GM12878 (cell line): ENCODE measurements around the gene IQUB. TPM values are rescaled to one million over a fixed set of nuclear protein-coding genes. Genes with fewer than 3 reads are reported as not detected.

Experiments used
- ATAC-seq: fragments of 200-7000 bp; cut with Tn5 transposase; 3 replicates; pipeline ENCODE4 v1.9.1; 2020; ENCODE audit warnings: mild to moderate bottlenecking, moderate library complexity
- BruUV-seq: library from RNA; stranded (reverse); fragments of 400-500 nt; replicated peaks from 2 replicates; lab custom pipeline; 2021; lab: Mats Ljungman, UMichigan
- CTCF ChIA-PET: fragments of 300-600 bp; sonication (Branson Sonifier 250); formaldehyde crosslinking; extraction: SDS; loops from one replicate; lab custom pipeline; 2021; ENCODE audit warnings: inconsistent platforms; lab: Yijun Ruan, JAX
- POLR2A ChIA-PET: fragments of 350-600 bp; formaldehyde crosslinking; extraction: SDS; loops from one replicate; lab custom pipeline; 2021; ENCODE audit warnings: inconsistent platforms; lab: Charles Lee
- RAD21 ChIA-PET: fragments of 300-600 bp; sonication (Branson Sonifier 250); formaldehyde crosslinking; loops from one replicate; lab custom pipeline; 2023; ENCODE audit warnings: antibody characterized with exemption; ENCODE audit not compliant: unreplicated experiment; lab: Charles Lee
- SMC1A ChIA-PET: fragments of 300-600 bp; sonication (Branson Sonifier 250); formaldehyde crosslinking; loops from one replicate; lab custom pipeline; 2023; ENCODE audit not compliant: unreplicated experiment, uncharacterized antibody; lab: Charles Lee
- DNase-seq: peaks from one replicate; pipeline ENCODE4 v3.0.0-alpha.2; 2011; ENCODE audit warnings: low read depth, low spot score
- FAIRE-seq: peaks from 3 replicates; lab custom pipeline; 2011; peaks lifted over from hg19 to GRCh38; lab: Jason Lieb, UNC
- H2AFZ ChIP-seq: 2 replicates; pipeline ENCODE4 v1.6.0; 2011; ENCODE audit warnings: low read depth, low read length, control low read depth; ENCODE audit not compliant: control insufficient read depth
- H3K27ac ChIP-seq: 2 replicates; pipeline ENCODE4 v1.5.1; 2011; ENCODE audit warnings: control low read depth; ENCODE audit not compliant: control insufficient read depth, insufficient read depth
- H3K27me3 ChIP-seq, 2 experiments: replicated peaks in 1 of 2; 2 replicates each; pipeline versions ENCODE4 v1.6.0 to v1.6.1; 2011; ENCODE audit warnings: low read length in 1 of 2; ENCODE audit not compliant: control insufficient read depth in 2 of 2, insufficient read depth in 2 of 2
- H3K36me3 ChIP-seq, 2 experiments: 2 replicates each; pipeline ENCODE4 v1.5.1; 2011; ENCODE audit warnings: low read length in 1 of 2; ENCODE audit not compliant: control insufficient read depth in 2 of 2, insufficient read depth in 2 of 2
- H3K4me1 ChIP-seq: 2 replicates; pipeline ENCODE4 v1.6.1; 2011; ENCODE audit warnings: mild to moderate bottlenecking, low read length, moderate library complexity, mixed read lengths; ENCODE audit not compliant: control insufficient read depth, insufficient read depth
- H3K4me2 ChIP-seq: 2 replicates; pipeline ENCODE4 v1.6.0; 2011; ENCODE audit warnings: control low read depth; ENCODE audit not compliant: control insufficient read depth, insufficient read depth
- H3K4me3 ChIP-seq: fragments of 200-600 bp; sonication (generic); 2 replicates; pipeline ENCODE4 v1.5.1; 2016
- H3K79me2 ChIP-seq: 2 replicates; pipeline ENCODE4 v1.6.0; 2011; ENCODE audit warnings: low read length; ENCODE audit not compliant: control insufficient read depth, insufficient read depth
- H3K9ac ChIP-seq: 2 replicates; pipeline ENCODE4 v1.8.0; 2011; ENCODE audit warnings: low read length, control low read depth, mixed read lengths; ENCODE audit not compliant: control insufficient read depth, insufficient read depth
- H3K9me3 ChIP-seq: replicated peaks from 3 replicates; pipeline ENCODE4 v1.5.1; 2011; ENCODE audit warnings: mild to moderate bottlenecking, low read length; ENCODE audit not compliant: control insufficient read depth, insufficient read depth
- H4K20me1 ChIP-seq: 2 replicates; pipeline ENCODE4 v1.6.0; 2011; ENCODE audit not compliant: control insufficient read depth, insufficient read depth
- ATF3 ChIP-seq: IDR thresholded peaks from 2 replicates; pipeline ENCODE4 v1.6.1; 2011; ENCODE audit warnings: low read depth, mild to moderate bottlenecking, low read length, moderate library complexity, borderline replicate concordance; ENCODE audit errors: extremely low read depth
- BRCA1 ChIP-seq: IDR thresholded peaks from 2 replicates; pipeline ENCODE4 v1.6.1; 2011; ENCODE audit warnings: low read depth, low read length, improper control_type of control experiment
- CHD4 ChIP-seq: fragments of 200-600 bp; sonication (generic); IDR thresholded peaks from 2 replicates; pipeline ENCODE4 v1.6.1; 2016; ENCODE audit warnings: mild to moderate bottlenecking
- CUX1 ChIP-seq: IDR thresholded peaks from 2 replicates; pipeline ENCODE4 v1.6.1; 2012; ENCODE audit warnings: improper control_type of control experiment, low read depth, low read length; ENCODE audit not compliant: insufficient replicate concordance
- EED ChIP-seq: sonication (generic); IDR thresholded peaks from 2 replicates; pipeline ENCODE4 v1.6.1; 2016; ENCODE audit warnings: antibody characterized with exemption, low read depth
- HDAC2 ChIP-seq: fragments of 200-600 bp; sonication (generic); IDR thresholded peaks from 2 replicates; pipeline ENCODE4 v1.6.1; 2017
- IRF4 ChIP-seq: IDR thresholded peaks from 2 replicates; pipeline ENCODE4 v1.6.1; 2011; ENCODE audit warnings: low read depth, low read length
- MXI1 ChIP-seq: fragments of 150-350 bp; IDR thresholded peaks from 2 replicates; pipeline ENCODE4 v1.6.1; 2011; ENCODE audit warnings: low read depth, mild to moderate bottlenecking, inconsistent platforms, low read length, improper control_type of control experiment
- SUZ12 ChIP-seq: fragments of 200-600 bp; sonication (generic); IDR thresholded peaks from one replicate; pipeline ENCODE4 v1.6.1; 2018; ENCODE audit warnings: antibody characterized with exemption, mild to moderate bottlenecking; ENCODE audit not compliant: unreplicated experiment
- in situ Hi-C: fragments of 300-500 bp; cut with MboI; formaldehyde crosslinking; loops from 9 replicates; pipeline ENCODE4 v1.14.3; 2018; ENCODE audit warnings: mixed read lengths
- intact Hi-C: fragments of 100-400 bp; cut with micrococcal nuclease; formaldehyde crosslinking; loops from one replicate; pipeline ENCODE4 v1.14.2; 2022; ENCODE audit not compliant: unreplicated experiment
- polyA plus RNA-seq, 11 experiments: library from polyadenylated mRNA; depleted of rRNA in 4 of 11; unstranded in 6 of 11; stranded (reverse) in 5 of 11; fragments of >200 nt; fragmentation: Nextera tagmentation in 4 of 11; fragmentation: Illumina TruSeq in 1 of 11; extraction: Ambion mirVana in 4 of 11; extraction: Trizol in 1 of 11; gene quantifications; 1 replicate in 1 of 11; 2 replicates in 10 of 11; pipeline versions ENCODE4 v1.2.1 to v1.2.3, GENCODE V29; 2011 to 2016; ENCODE audit warnings: inconsistent platforms in 2 of 11, missing spikeins in 2 of 11, low read depth in 1 of 11
- total RNA-seq, 4 experiments: library from RNA; depleted of rRNA in 3 of 4; stranded (reverse); fragments of >200 nt in 3 of 4; fragmentation: Illumina TruSeq in 1 of 4; extraction: Trizol in 1 of 4; gene quantifications; 2 replicates each; pipeline versions ENCODE4 v1.2.1 to v1.2.3, GENCODE V29; 2013 to 2021
- TF ChIP-seq, protein P1 (sequence below): fragments of 450-650 bp; conservative IDR thresholded peaks from 2 replicates; pipeline ENCODE4 v1.6.1; 2017; ENCODE audit warnings: mild to moderate bottlenecking, moderate library complexity

The IQUB gene
- total and polyA plus RNA-seq, 10 of the 15 experiments (the other 5 are each of a cell fraction or from before 2014, with no cell fraction given) = 0.04 to 0.08 TPM; not detected in 8

GRCh38 chr7:123555484-123555883 lies 21.1 kb upstream of the IQUB start:
- CTCF ChIA-PET = interaction anchor here (3.0 kb wide), 1 partner anchor 20 kb away, joined by 10 read pairs; no protein-coding TSS in a partner anchor
- no TSS peak for BruUV-seq
- H3K79me2 ChIP-seq = peaks cover 15% of the 10 kb centered on the region
- H3K27ac ChIP-seq = no peak overlapping the region
- H3K4me2 ChIP-seq = no peak overlapping the region
- SMC1A ChIA-PET = no interaction called here
- H3K4me3 ChIP-seq = 0 out of 2 replicates have a peak overlapping the region, but pooled peaks have one; percentile 90
- H4K20me1 ChIP-seq = no peaks in the 10 kb centered on the region
- DNase-seq (no peak), FAIRE-seq (no peak), ATAC-seq (no peak)
- peaks cover 1 to 4% of the 10 kb centered on the region in 2 experiments; a peak in 3 of 4 replicates for H3K36me3 ChIP-seq
- POLR2A ChIA-PET = interaction anchor here (1.1 kb wide), 1 partner anchor 17 kb away, joined by 3 read pairs; no protein-coding TSS in a partner anchor
- no peak overlapping the region for H3K9ac ChIP-seq
- H3K4me1 ChIP-seq = no peaks in the 10 kb centered on the region
- no peak for TF ChIP-seq HDAC2
- TF ChIP-seq ATF3 = no peak
- TF ChIP-seq BRCA1 = no peak
- no peak for TF ChIP-seq SUZ12
- TF ChIP-seq MXI1 = no peak
- TF ChIP-seq, protein P1, sequence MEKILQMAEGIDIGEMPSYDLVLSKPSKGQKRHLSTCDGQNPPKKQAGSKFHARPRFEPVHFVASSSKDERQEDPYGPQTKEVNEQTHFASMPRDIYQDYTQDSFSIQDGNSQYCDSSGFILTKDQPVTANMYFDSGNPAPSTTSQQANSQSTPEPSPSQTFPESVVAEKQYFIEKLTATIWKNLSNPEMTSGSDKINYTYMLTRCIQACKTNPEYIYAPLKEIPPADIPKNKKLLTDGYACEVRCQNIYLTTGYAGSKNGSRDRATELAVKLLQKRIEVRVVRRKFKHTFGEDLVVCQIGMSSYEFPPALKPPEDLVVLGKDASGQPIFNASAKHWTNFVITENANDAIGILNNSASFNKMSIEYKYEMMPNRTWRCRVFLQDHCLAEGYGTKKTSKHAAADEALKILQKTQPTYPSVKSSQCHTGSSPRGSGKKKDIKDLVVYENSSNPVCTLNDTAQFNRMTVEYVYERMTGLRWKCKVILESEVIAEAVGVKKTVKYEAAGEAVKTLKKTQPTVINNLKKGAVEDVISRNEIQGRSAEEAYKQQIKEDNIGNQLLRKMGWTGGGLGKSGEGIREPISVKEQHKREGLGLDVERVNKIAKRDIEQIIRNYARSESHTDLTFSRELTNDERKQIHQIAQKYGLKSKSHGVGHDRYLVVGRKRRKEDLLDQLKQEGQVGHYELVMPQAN = no peak
- TF ChIP-seq CHD4 = no peak
- TF ChIP-seq EED = no peak
- no peak for TF ChIP-seq IRF4
- TF ChIP-seq CUX1 = no peak
- RAD21 ChIA-PET = no interaction called here
- in situ Hi-C loops = no loop called here
- H2AFZ ChIP-seq = no peak overlapping the region
- no peaks in the 10 kb centered on the region; the same call in 2 of the 3 replicates for H3K9me3 ChIP-seq
- H3K27me3 ChIP-seq = no peaks in the 10 kb centered on the region
- intact Hi-C loops = loop anchor here (10.0 kb wide), 1 partner anchor 1369 kb away; the partner anchor contains the start of gene POT1
